Measurements from ENCODE around the gene RPS6KA2.
A peak's percentile ranks its signal among the peaks of the same experiment; 100 is the strongest.
"Not testable (repeated sequence)": the region's sequence is repeated elsewhere in the genome, so short reads cannot be mapped to it uniquely, and the experiment has no call there.

The RPS6KA2 gene

GRCh38 chr6:166411271-166411670 lies 215.8 kb downstream of the RPS6KA2 start:
- DNase-seq = no peak

DNA sequence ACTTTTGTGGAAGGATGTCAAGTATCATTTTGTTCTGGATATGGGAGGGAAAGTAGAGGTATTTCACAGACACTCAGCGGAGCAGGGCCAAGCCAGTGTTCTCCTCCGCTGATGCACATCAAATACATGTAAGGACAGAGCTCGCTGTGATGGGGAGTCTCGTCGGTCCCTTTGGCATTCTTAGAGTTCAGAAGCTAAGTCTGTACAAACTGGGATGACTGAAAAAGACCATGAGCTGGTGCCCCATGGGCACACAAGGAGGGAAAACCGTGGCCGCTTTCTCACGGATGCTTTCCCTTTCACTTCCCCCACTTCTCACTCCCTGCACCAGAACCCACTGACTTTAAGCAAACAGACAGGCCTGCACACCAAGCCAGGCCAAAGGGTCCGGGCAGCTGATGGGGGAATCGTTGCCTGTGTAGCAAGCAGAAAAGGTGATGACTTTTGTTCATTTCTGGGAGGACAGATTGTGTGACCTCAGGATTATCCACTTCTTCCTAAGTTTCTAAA lies 216.6 kb downstream of the RPS6KA2 start:
- DNase-seq = no peak

- no peak for DNase-seq
Measured at GRCh38 chr6:166408936-166409755, 217.9 kb downstream of the RPS6KA2 start.

DNA sequence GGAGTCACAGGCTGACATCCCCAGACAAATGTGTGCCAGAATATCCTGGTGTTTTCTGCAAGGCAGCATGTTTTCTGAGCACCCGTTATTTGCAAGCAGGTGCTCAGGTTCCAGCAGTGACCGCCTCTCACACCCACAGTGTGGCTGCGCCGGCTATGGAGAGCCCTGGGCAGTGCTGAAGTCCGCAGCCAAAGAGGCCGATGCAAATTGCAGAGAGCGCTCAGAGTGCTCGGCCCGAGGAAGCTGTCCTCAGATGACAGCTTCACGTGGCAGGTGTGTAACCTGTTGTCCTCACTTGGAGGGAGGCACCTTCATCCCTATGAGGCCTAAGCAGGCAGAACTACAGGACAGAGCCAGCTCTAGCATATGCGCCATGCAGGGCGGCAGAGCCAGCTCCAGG lies 220.9 kb downstream of the RPS6KA2 start:
- no peak for DNase-seq

DNA sequence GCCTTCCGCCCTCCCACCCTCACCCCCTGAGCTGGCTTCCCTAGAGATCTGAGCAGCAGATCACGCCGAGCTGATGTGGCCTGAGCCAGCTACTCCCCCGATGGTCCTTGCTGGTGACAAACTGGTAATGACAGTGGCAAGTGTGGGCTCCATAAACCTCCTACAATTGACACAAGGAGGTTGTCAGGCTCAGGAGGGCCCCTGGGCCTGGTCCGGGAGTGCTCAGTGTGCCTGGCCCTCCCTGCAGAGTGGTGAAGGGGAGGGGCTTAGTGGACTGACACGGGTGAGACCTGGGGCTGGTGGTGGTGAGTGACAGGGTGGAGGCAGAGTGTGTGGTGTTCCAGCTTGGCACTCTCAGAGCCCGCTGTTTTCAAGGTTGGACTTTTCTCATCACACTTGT lies 221.7 kb downstream of the RPS6KA2 start:
- no peak for DNase-seq

DNA sequence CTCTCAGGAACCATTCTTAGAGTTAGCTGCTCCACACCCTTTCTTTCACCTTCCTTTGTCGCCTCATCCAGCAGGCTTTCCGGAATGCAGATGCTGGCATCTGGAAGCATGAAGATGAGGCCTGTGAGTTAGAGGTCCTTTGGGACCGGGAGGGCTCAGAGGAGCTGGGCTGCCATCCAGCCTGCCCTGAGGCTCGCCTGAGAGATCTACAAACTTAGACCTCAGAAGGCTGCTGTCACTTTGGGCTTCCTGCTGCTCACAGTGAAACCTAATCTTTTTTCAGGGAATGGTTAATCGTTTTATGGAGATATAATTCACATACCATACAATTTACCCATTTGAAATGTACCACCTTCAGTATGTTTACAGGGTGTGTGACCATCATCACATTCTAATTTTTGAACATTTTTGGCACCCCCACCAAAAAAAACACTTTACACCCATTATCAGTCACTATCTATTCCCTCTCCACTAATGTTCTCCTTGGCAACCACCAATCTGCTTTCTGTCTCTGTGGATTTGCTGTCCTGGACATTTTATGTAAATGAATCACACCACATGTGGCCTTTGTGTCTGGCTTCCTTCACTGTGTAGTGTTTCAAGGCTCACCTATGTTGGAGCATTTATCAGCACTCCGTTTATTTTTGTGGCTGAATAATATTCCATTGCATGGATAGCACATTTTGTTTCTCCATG lies 224.3 kb downstream of the RPS6KA2 start:
- DNase-seq = no peak

GRCh38 chr6:166400649-166401250 lies 226.3 kb downstream of the RPS6KA2 start:
- DNase-seq = peak; percentile 52 to 73

GRCh38 chr6:166400181-166400580 lies 226.9 kb downstream of the RPS6KA2 start:
- DNase-seq = no peak

DNA sequence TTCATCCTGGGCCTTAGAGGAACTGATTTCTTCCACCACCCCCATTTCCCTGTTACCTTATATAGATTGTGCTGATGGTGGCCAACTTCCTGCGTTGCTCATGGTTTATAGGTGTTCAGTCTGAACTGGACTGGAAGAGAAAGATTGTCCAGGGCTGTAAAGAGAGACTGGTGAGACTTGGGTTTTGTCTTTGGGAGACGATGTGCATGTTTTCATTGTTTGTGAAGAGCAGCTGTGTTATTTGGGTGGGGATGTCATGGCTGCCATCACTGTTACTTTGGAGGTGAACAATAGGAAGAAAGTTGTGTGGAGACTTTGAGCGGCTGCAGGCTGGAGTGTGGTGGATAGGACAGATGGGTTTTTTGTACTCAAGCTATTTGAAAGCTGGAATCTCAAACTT lies 228.7 kb downstream of the RPS6KA2 start:
- no peak for DNase-seq

- DNase-seq = no peak
Measured at GRCh38 chr6:166397849-166398248, 229.2 kb downstream of the RPS6KA2 start.

GRCh38 chr6:166395778-166396177 lies 231.3 kb downstream of the RPS6KA2 start:
- no peak for DNase-seq

DNA sequence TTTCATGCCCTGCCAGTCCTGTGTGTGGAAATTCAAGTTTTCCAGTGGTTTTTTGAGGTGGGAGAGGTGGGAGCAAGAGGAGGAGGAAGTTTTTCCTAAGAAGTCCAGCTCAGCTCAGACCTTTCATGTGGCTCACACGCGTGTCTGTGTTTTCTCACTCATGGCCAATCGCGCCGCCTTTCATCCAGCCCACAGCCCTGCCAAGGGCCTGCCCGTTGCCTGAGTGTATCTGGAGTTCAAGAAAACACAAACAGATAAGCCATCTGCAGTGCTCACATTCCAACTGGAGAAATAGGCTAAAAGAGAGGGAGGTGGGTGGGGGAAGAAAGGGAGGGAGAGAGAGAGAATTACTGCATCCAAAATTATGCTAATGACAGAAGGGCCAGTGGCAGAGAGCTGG lies 231.7 kb downstream of the RPS6KA2 start:
- no peak for DNase-seq

- no peak for DNase-seq
Measured at GRCh38 chr6:166394036-166394892, 232.8 kb downstream of the RPS6KA2 start.

GRCh38 chr6:166393535-166393823 lies 233.6 kb downstream of the RPS6KA2 start:
- no peak for DNase-seq

GRCh38 chr6:166392755-166393534 lies 234.1 kb downstream of the RPS6KA2 start:
- not testable (repeated sequence) for DNase-seq

DNA sequence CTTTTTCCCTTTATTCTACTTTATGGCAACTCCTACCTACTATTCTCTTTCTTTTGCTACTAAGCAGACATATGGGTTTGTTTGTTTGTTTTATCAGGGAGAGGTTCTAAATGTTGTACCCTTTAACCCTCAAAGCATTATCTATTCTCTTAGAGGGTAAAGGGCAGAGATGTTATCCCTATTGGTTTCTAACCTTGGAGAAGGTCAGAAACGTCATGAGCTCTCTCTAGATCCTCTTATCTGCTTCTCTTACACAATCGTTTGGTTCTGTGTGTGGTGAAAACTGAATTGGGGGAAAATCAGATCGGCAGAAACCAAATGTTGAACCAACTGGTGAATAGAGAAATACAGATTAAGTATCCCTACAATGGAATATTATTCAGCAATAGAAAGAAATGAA lies 237.9 kb downstream of the RPS6KA2 start:
- peak in 1 of 2 donors; percentile 27 for DNase-seq

GRCh38 chr6:166388290-166389004 lies 238.6 kb downstream of the RPS6KA2 start:
- peak in 1 of 2 donors; percentile 70 for DNase-seq

GRCh38 chr6:166387642-166388289 lies 239.3 kb downstream of the RPS6KA2 start:
- peak; percentile 4 to 47 for DNase-seq

GRCh38 chr6:166387098-166387497 lies 240.0 kb downstream of the RPS6KA2 start:
- DNase-seq = not testable (repeated sequence)

- DNase-seq = no peak
Measured at GRCh38 chr6:166386111-166386510, 240.9 kb downstream of the RPS6KA2 start.
